ENCODE results near the gene PNPLA7.
"Not testable (repeated sequence)": the region's sequence is repeated elsewhere in the genome, so short reads cannot be mapped to it uniquely, and the experiment has no call there.

The PNPLA7 gene

GRCh38 chr9:137466389-137467085 lies 83.7 kb downstream of the PNPLA7 start:
- intact Hi-C loops (cut with DNase I), result not testable (repeated sequence)
- DNase-seq, result peak in 2 of 10 donors; percentile 60 to 69

- intact Hi-C loops (cut with DNase I), result no loop called here
- peak in 2 of 10 donors; percentile 33 to 79 for DNase-seq
Measured at GRCh38 chr9:137465720-137466388, 84.3 kb downstream of the PNPLA7 start.

- peak in 3 of 10 donors; percentile 49 to 70 (median 55) for DNase-seq
- intact Hi-C loops (cut with DNase I), result no loop called here
Measured at GRCh38 chr9:137465000-137465719, 85.0 kb downstream of the PNPLA7 start.

DNA sequence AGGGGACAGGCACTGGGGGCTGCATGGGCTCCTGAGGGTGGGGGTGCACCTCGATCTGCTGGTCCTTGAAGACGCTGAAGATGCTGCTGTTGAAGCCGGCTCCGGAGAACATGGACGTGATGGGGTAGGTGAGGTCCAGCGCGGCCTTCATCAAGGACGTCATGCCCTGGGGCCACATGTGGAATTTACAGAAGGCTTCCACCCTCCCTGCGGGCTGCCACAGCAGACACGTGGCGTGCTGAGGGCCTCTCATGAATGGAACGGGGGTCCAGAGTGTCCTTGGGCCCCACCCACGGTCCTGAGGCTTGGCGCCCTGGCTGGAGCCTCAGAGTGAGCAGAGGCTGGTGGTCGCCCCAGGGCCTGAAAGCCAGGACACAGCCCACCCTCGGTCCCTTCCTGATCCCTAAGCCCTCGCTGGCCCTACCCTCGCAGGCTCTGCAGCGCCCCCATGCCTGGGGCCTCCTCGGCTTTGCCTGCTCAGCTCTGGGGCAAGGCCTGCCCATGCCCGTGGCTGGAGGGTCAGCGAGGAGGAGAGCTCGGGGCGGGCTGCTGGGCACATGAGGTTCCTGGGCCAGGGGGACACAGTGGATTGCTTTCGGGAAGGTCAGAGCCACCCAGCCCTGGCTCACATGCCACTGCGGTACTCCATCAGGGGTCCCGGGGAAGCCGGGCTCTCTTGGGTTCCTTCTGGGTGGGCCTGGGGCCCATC lies 85.8 kb downstream of the PNPLA7 start:
- DNase-seq, result peak in 3 of 10 donors; percentile 65 to 75 (median 70)

DNA sequence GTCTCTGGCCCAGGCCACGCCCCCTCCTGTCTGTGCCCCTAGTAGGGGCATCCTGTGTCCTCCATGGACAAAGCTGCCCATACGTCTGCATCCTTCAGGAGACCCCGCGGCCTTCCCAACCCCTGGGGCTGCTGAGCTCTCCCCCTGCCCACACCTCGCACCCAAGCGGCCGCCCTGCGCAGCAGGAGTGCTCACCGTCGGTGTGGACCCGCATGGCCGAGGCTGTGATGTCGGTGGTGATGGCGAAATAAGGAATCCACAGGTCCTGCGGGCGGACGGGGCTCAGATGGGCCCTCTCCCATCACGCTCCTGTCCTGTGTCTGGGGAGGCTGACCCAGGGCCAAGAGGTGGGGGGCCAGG lies 86.3 kb downstream of the PNPLA7 start:
- DNase-seq, result peak in 2 of 10 donors; percentile 54 to 80
- intact Hi-C loops (cut with DNase I), result no loop called here

More for the DNA sequence above, 85.8 kb downstream of the PNPLA7 start:
- intact Hi-C loops (cut with DNase I), result no loop called here

- peak in 4 of 10 donors; percentile 5 to 82 (median 60) for DNase-seq
Measured at GRCh38 chr9:137462986-137463930, 86.9 kb downstream of the PNPLA7 start.

GRCh38 chr9:137462396-137462985 lies 87.7 kb downstream of the PNPLA7 start:
- peak in 4 of 10 donors; percentile 6 to 83 (median 72) for DNase-seq
- intact Hi-C loops (cut with DNase I), result no loop called here

More at GRCh38 chr9:137462986-137463930, 86.9 kb downstream of the PNPLA7 start:
- intact Hi-C loops (cut with DNase I), result no loop called here

- intact Hi-C loops (cut with DNase I), result no loop called here
- DNase-seq, result peak in 4 of 10 donors; percentile 6 to 87 (median 70)
Measured at GRCh38 chr9:137461663-137462395, 88.4 kb downstream of the PNPLA7 start.

GRCh38 chr9:137461316-137461662 lies 88.9 kb downstream of the PNPLA7 start:
- peak in 3 of 10 donors; percentile 5 to 79 (median 52) for DNase-seq
- intact Hi-C loops (cut with DNase I), result no loop called here

GRCh38 chr9:137460363-137461315 lies 89.6 kb downstream of the PNPLA7 start:
- intact Hi-C loops (cut with DNase I), result no loop called here
- DNase-seq, result peak in 4 of 10 donors; percentile 5 to 79 (median 64)

GRCh38 chr9:137459601-137460362 lies 90.4 kb downstream of the PNPLA7 start:
- intact Hi-C loops (cut with DNase I), result no loop called here

DNA sequence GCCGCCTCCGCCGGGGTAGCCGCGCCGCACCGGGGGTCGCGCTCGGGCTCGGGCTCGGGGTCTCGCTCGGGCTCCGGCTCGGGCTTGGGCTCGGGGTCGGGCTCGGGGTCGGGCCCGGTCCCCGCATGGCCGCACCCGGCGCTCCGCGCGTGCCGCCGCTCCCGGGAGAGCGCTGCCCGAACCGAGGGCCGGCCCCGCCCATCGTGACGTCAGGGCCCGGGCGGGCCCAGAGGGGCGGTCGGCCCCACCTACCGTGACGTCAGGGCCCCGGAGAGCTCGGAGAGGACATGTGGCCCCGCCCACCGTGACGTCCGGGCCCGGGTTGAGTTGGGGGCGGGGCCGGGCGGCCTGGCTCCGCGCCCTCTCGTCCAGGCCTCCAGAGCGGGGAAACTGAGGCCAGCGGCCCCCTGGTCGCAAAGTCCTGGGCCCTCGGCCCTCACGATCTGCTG lies 91.0 kb downstream of the PNPLA7 start, which contains the start of gene NSMF:
TSS of gene NSMF (minus strand) at position 183 of the 449 bp plus-strand sequence. CDS start 232 bp downstream, outside the sequence.
- DNase-seq, result peak; percentile 90 to 100 (median 97)
- intact Hi-C loops (cut with DNase I), result no loop called here

More at GRCh38 chr9:137459601-137460362, 90.4 kb downstream of the PNPLA7 start:
- DNase-seq, result peak in 4 of 10 donors; percentile 6 to 84 (median 50)

DNA sequence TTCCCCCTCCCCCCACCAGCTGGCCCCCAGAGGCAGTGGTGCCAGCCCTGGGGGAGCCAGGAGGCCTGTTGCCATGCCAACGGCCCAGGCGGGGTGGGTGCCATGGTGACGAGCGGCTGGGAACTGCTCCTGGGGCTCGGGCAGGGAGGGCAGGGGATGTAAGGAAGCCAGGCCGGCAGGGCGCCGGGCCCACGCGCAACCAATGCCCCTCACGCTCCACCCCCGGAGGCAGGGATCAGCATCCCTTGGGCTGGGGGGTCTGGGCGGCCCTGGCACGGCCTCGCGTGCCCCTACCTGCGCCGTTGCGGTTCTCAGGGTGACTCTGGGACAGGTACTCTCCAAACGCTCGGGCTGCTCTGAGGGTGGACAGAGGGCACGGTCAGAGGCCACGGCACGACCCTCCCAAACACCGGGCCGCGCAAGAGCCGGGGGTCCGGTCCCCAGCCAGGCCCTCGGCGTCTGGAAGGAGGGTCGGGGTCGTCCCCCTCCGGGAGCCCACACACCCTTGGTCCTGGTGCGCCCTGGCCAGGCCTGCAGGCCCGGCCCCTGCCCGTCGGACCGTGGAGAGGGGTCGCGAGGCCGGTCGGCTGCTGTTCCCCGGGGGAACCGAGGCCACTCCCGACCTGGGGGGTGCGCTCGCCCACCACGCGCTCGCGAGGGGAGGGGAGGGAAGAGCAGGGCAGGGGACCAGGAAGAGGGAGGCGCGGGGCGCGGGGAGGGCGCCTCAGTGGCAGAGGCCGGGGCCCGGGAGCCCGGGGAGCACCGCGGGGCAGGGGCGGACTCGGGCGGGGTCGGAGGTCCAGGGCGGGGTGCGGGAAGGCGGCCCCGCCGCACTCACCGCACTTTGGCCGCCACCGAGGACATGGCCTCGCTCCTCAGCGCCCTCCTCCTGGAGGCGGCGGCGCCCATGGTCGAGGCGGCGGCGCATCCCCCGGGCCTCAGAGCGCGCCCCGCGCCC lies 91.7 kb downstream of the PNPLA7 start:
- intact Hi-C loops (cut with DNase I), result no loop called here
- peak; percentile 50 to 96 (median 82) for DNase-seq

- peak in 8 of 10 donors; percentile 14 to 86 (median 29) for DNase-seq
- intact Hi-C loops (cut with DNase I), result no loop called here
Measured at GRCh38 chr9:137457406-137458193, 92.6 kb downstream of the PNPLA7 start.

All from posterior cingulate gyrus (tissue), 11 donors.